HepG2 (cell line): ENCODE data around the gene PCSK2. TPM values are rescaled to one million over a fixed set of nuclear protein-coding genes. Genes with fewer than 3 reads are reported as not detected.

Source experiments
- GABPB1 ChIP-seq: IDR thresholded peaks from 2 replicates; pipeline ENCODE4 v1.6.1; 2016; ENCODE audit warnings: mild to moderate bottlenecking, missing genetic modification reagents, moderate library complexity, missing compliant biosample characterization
- IRF1 ChIP-seq: sonication (generic); formaldehyde crosslinking; IDR thresholded peaks from 2 replicates; pipeline ENCODE4 v1.4.0; 2020; ENCODE audit warnings: low read depth, mild to moderate bottlenecking, missing genetic modification reagents
- KMT2A ChIP-seq: sonication (generic); formaldehyde crosslinking; IDR thresholded peaks from 2 replicates; pipeline ENCODE4 v1.4.0; 2020; ENCODE audit warnings: missing genetic modification reagents
- NFIC ChIP-seq: IDR thresholded peaks from 2 replicates; pipeline ENCODE4 v1.6.1; 2012; ENCODE audit warnings: mild to moderate bottlenecking, low read length, inconsistent platforms
- NPAS2 ChIP-seq: sonication (generic); formaldehyde crosslinking; IDR thresholded peaks from 2 replicates; pipeline ENCODE4 v1.8.0; 2022; ENCODE audit warnings: mild to moderate bottlenecking, missing genetic modification reagents, borderline replicate concordance
- PCBP2 ChIP-seq: fragments of 200-400 bp; formaldehyde crosslinking; optimal IDR thresholded peaks from 2 replicates; pipeline ENCODE3; 2018; ENCODE audit warnings: low read length, low read depth; ENCODE audit not compliant: poor library complexity, severe bottlenecking
- RARG ChIP-seq: sonication (generic); formaldehyde crosslinking; IDR thresholded peaks from 2 replicates; pipeline ENCODE4 v1.4.0; 2020; ENCODE audit warnings: low read depth, mild to moderate bottlenecking, missing genetic modification reagents
- RXRA ChIP-seq: sonication (generic); formaldehyde crosslinking; IDR thresholded peaks from 2 replicates; pipeline ENCODE4 v1.5.1; 2020; ENCODE audit warnings: missing genetic modification reagents
- SIN3A ChIP-seq: IDR thresholded peaks from 2 replicates; pipeline ENCODE4 v1.6.1; 2011; ENCODE audit warnings: low read depth, mild to moderate bottlenecking, control low read depth, low read length, borderline replicate concordance
- SIX4 ChIP-seq: sonication (generic); formaldehyde crosslinking; IDR thresholded peaks from 2 replicates; pipeline ENCODE4 v1.4.0; 2020; ENCODE audit warnings: missing genetic modification reagents
- TP53 ChIP-seq: sonication (generic); formaldehyde crosslinking; conservative IDR thresholded peaks from 2 replicates; pipeline ENCODE4 v1.4.0; 2020; ENCODE audit warnings: missing genetic modification reagents
- ZFP41 ChIP-seq: sonication (generic); formaldehyde crosslinking; IDR thresholded peaks from 2 replicates; pipeline ENCODE4 v1.4.0; 2020; ENCODE audit warnings: mild to moderate bottlenecking, missing genetic modification reagents, borderline replicate concordance
- ZHX1 ChIP-seq: sonication (generic); formaldehyde crosslinking; IDR thresholded peaks from 2 replicates; pipeline ENCODE4 v1.8.1; 2022; ENCODE audit warnings: low read depth, mild to moderate bottlenecking, missing genetic modification reagents
- ZNF441 ChIP-seq: sonication (generic); formaldehyde crosslinking; IDR thresholded peaks from 2 replicates; pipeline ENCODE4 v1.7.0; 2021; ENCODE audit warnings: missing genetic modification reagents, borderline replicate concordance
- ZNF484 ChIP-seq: sonication (generic); formaldehyde crosslinking; IDR thresholded peaks from 2 replicates; pipeline ENCODE4 v1.5.1; 2020; ENCODE audit warnings: mild to moderate bottlenecking, low read depth, missing genetic modification reagents, borderline replicate concordance
- ZNF614 ChIP-seq: IDR thresholded peaks from 2 replicates; pipeline ENCODE4 v1.6.1; 2018; ENCODE audit warnings: missing biosample characterization, missing genetic modification reagents, inconsistent platforms, borderline replicate concordance
- ZNF687 ChIP-seq: sonication (generic); formaldehyde crosslinking; IDR thresholded peaks from 2 replicates; pipeline ENCODE4 v1.5.1; 2020; ENCODE audit warnings: mild to moderate bottlenecking, missing genetic modification reagents, moderate library complexity
- ZNF776 ChIP-seq: sonication (generic); formaldehyde crosslinking; IDR thresholded peaks from 2 replicates; pipeline ENCODE4 v1.4.0; 2020; ENCODE audit warnings: mild to moderate bottlenecking, missing genetic modification reagents
- ZNF839 ChIP-seq: sonication (generic); formaldehyde crosslinking; IDR thresholded peaks from 2 replicates; pipeline ENCODE4 v1.4.0; 2020; ENCODE audit warnings: missing genetic modification reagents, mild to moderate bottlenecking, borderline replicate concordance
- ZSCAN31 ChIP-seq: sonication (generic); formaldehyde crosslinking; IDR thresholded peaks from 2 replicates; pipeline ENCODE4 v1.5.0; 2020; ENCODE audit warnings: low read depth, mild to moderate bottlenecking, missing genetic modification reagents
- polyA plus RNA-seq, 8 experiments: library from polyadenylated mRNA; depleted of rRNA in 3 of 8; stranded (reverse) in 7 of 8; unstranded in 1 of 8; fragments of >200 nt; fragmentation: Illumina TruSeq in 4 of 8; extraction: Trizol in 4 of 8; gene quantifications; 2 replicates each; pipeline versions ENCODE4 v1.2.1 to v1.2.3, GENCODE V29; 2011 to 2016; ENCODE audit warnings: low read depth in 4 of 8, missing spikeins in 1 of 8, mixed read lengths in 1 of 8; ENCODE audit not compliant: insufficient read depth in 1 of 8
- total RNA-seq, 5 experiments: library from RNA; depleted of rRNA; stranded (reverse); fragments of >200 nt; fragmentation: Illumina TruSeq; extraction: Trizol; gene quantifications; 2 replicates each; pipeline ENCODE4 v1.2.3, GENCODE V29; 2016; ENCODE audit warnings: low read depth in 1 of 5
- TF ChIP-seq, protein P1 (sequence below): sonication (generic); formaldehyde crosslinking; IDR thresholded peaks from 2 replicates; pipeline ENCODE4 v1.4.0; 2020; ENCODE audit warnings: mild to moderate bottlenecking, low read depth, missing genetic modification reagents

The PCSK2 gene
- total and polyA plus RNA-seq, 2 of the 13 experiments (the other 11 are each of a cell fraction or from before 2014, with no cell fraction given), result not detected

DNA sequence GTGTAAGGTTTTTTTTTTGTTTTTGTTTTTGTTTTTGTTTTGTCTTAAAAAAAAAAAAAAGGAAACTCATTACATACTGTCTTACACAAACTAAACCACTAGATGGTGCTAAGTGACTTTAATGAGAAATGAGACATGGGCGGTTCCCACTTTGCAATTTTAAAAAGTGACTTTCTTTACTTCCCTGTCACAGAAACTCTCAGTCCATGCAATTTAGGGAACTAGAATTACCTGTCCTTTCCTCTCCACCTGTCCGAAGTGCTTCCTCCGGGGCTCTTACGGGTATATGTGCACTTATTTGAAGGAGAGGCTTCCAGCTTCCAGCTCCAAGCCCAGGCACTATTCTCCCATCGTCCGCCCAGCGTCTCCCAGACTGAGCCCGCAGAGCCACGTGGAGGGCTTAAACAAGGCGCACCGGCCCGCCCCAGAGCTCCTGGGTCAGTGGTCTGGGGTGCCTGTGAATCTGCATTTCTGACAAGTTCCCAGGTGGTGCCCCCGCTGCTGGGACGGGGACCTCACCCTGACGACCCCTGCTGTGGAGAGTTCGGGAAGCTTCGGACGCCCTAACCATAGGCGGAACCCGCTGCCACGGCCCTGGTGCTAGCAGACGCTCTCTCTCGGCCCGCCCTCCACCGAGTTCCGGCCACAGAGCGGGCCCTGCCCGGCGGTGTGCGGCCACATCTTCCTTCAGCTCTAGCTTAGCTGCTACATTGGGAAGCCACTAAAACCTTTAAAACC, 278.2 kb downstream of the PCSK2 start (continued):
- TF ChIP-seq ZNF687 (CRISPR knock-in tag) (peak; percentile 93), RARG (CRISPR knock-in tag) (peak; percentile 43; the same call in 1 of the 2 replicates), ZNF614 (CRISPR knock-in tag) (no peak), SIN3A (peak; percentile 55; the same call in 1 of the 2 replicates), GABPB1 (CRISPR knock-in tag) (peak; percentile 86), SIX4 (CRISPR knock-in tag) (no peak), ZNF441 (CRISPR knock-in tag) (no peak), TP53 (CRISPR knock-in tag) (no peak), ZSCAN31 (CRISPR knock-in tag) (no peak), NPAS2 (CRISPR knock-in tag) (no peak), ZNF484 (CRISPR knock-in tag) (no peak), IRF1 (CRISPR knock-in tag) (no peak), ZFP41 (CRISPR knock-in tag) (no peak), PCBP2 (no peak), KMT2A (no peak; the same call in 1 of the 2 replicates), ZHX1 (no peak), RXRA (CRISPR knock-in tag) (0 out of 2 replicates have a peak, but pooled peaks have one; percentile 30), ZNF776 (no peak), ZNF839 (CRISPR knock-in tag) (no peak), NFIC (no peak)
- TF ChIP-seq, protein P1, sequence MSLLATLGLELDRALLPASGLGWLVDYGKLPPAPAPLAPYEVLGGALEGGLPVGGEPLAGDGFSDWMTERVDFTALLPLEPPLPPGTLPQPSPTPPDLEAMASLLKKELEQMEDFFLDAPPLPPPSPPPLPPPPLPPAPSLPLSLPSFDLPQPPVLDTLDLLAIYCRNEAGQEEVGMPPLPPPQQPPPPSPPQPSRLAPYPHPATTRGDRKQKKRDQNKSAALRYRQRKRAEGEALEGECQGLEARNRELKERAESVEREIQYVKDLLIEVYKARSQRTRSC, result 0 out of 2 replicates have a peak, but pooled peaks have one; percentile 64
